Neural progenitor cell (in vitro differentiated cells): ENCODE results near the gene MRAP2. TPM values are rescaled to one million over a fixed set of nuclear protein-coding genes. Genes with fewer than 3 reads are reported as not detected.

Source experiments
- DNase-seq: peaks from one replicate; pipeline ENCODE4 v3.0.0-alpha.2; 2016; ENCODE audit warnings: low spot score
- H2AFZ ChIP-seq: fragments of 200-600 bp; sonication (generic); replicated peaks from 2 replicates; pipeline ENCODE4 v1.6.1; 2016; ENCODE audit warnings: antibody characterized with exemption
- H3F3A ChIP-seq: fragments of 200-600 bp; sonication (generic); 2 replicates; pipeline ENCODE4 v1.6.1; 2016; ENCODE audit warnings: antibody characterized with exemption, low read depth
- H3K27ac ChIP-seq: fragments of 200-600 bp; sonication (generic); 2 replicates; pipeline ENCODE4 v1.5.1; 2016; ENCODE audit warnings: mild to moderate bottlenecking
- H3K27me3 ChIP-seq: fragments of 200-600 bp; sonication (generic); 2 replicates; pipeline ENCODE4 v1.6.1; 2016; ENCODE audit warnings: mild to moderate bottlenecking, moderate library complexity
- H3K36me3 ChIP-seq: fragments of 200-600 bp; sonication (generic); 2 replicates; pipeline ENCODE4 v1.5.1; 2016
- H3K4me1 ChIP-seq: fragments of 200-600 bp; sonication (generic); 2 replicates; pipeline ENCODE4 v1.6.1; 2016; ENCODE audit warnings: mixed run types
- H3K4me2 ChIP-seq: fragments of 200-600 bp; sonication (generic); 2 replicates; pipeline ENCODE4 v1.6.1; 2016
- H3K4me3 ChIP-seq: fragments of 200-600 bp; sonication (generic); 2 replicates; pipeline ENCODE4 v1.5.1; 2016
- H3K79me2 ChIP-seq: fragments of 200-600 bp; sonication (generic); 2 replicates; pipeline ENCODE4 v1.6.1; 2016; ENCODE audit warnings: low read depth
- H3K9ac ChIP-seq: fragments of 200-600 bp; sonication (generic); 2 replicates; pipeline ENCODE4 v1.6.1; 2016
- H3K9me3 ChIP-seq: fragments of 200-600 bp; sonication (generic); 2 replicates; pipeline ENCODE4 v1.5.1; 2016; ENCODE audit warnings: low read depth
- H4K20me1 ChIP-seq: fragments of 200-600 bp; sonication (generic); 2 replicates; pipeline ENCODE4 v1.6.1; 2016; ENCODE audit warnings: low read depth
- H3K27ac Mint-ChIP-seq: 3 replicates; pipeline ENCODE4 v1.8.0; 2021; ENCODE audit warnings: mixed read lengths
- H3K27me3 Mint-ChIP-seq: 2 replicates; pipeline ENCODE4 v1.8.0; 2022; ENCODE audit warnings: low read depth, mild to moderate bottlenecking, inconsistent platforms, moderate library complexity, mixed read lengths; ENCODE audit not compliant: insufficient read depth
- H3K36me3 Mint-ChIP-seq: 3 replicates; pipeline ENCODE4 v1.8.0; 2021; ENCODE audit warnings: mixed read lengths
- H3K4me1 Mint-ChIP-seq: 3 replicates; pipeline ENCODE4 v1.8.0; 2021; ENCODE audit warnings: mixed read lengths
- H3K4me3 Mint-ChIP-seq: 3 replicates; pipeline ENCODE4 v1.8.0; 2021; ENCODE audit warnings: mild to moderate bottlenecking, moderate library complexity, mixed read lengths
- H3K9me3 Mint-ChIP-seq: 3 replicates; pipeline ENCODE4 v1.8.0; 2020; ENCODE audit warnings: mixed read lengths
- EZH2 ChIP-seq: fragments of 200-600 bp; sonication (generic); IDR thresholded peaks from 2 replicates; pipeline ENCODE4 v1.6.1; 2017; ENCODE audit warnings: antibody characterized with exemption, mild to moderate bottlenecking, moderate library complexity
- EZH2phosphoT487 ChIP-seq: fragments of 200-600 bp; sonication (generic); IDR thresholded peaks from 2 replicates; pipeline ENCODE4 v1.6.1; 2017; ENCODE audit warnings: antibody characterized with exemption
- total RNA-seq: library from RNA; depleted of rRNA; stranded (reverse); fragments of >200 nt; gene quantifications from 2 replicates; pipeline ENCODE4 v1.2.3, GENCODE V29; 2015; ENCODE audit warnings: low replicate concordance
- TF ChIP-seq, protein P1 (sequence below): fragments of 200-600 bp; sonication (generic); IDR thresholded peaks from 2 replicates; pipeline ENCODE4 v1.5.1; 2017; ENCODE audit warnings: antibody characterized with exemption, mild to moderate bottlenecking

Gene MRAP2
- total RNA-seq, 1 donor from 2014 or later = 0.75 TPM

DNA sequence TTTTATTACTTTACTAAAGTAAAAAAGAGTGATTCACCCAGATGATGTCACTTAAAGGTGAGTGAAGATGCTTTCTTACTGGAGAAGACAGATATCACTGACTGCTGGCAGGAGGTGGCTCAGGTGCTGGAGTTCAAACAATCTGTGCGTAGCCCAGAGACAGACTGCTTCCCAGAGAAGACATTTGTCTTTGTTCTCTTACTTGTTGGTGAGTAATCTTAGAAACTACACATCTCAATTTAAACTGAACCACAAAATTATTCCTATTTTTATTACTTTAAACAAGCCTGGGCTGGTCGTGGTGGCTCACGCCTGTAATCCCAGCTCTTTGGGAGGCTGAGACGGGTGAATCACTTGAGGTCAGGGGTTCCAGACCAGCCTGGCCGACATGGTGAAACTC, 101.7 kb downstream of the MRAP2 start:
- TF ChIP-seq, protein P1, sequence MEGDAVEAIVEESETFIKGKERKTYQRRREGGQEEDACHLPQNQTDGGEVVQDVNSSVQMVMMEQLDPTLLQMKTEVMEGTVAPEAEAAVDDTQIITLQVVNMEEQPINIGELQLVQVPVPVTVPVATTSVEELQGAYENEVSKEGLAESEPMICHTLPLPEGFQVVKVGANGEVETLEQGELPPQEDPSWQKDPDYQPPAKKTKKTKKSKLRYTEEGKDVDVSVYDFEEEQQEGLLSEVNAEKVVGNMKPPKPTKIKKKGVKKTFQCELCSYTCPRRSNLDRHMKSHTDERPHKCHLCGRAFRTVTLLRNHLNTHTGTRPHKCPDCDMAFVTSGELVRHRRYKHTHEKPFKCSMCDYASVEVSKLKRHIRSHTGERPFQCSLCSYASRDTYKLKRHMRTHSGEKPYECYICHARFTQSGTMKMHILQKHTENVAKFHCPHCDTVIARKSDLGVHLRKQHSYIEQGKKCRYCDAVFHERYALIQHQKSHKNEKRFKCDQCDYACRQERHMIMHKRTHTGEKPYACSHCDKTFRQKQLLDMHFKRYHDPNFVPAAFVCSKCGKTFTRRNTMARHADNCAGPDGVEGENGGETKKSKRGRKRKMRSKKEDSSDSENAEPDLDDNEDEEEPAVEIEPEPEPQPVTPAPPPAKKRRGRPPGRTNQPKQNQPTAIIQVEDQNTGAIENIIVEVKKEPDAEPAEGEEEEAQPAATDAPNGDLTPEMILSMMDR = no peak
- TF ChIP-seq EZH2 (no peak), EZH2phosphoT487 (no peak)

DNA sequence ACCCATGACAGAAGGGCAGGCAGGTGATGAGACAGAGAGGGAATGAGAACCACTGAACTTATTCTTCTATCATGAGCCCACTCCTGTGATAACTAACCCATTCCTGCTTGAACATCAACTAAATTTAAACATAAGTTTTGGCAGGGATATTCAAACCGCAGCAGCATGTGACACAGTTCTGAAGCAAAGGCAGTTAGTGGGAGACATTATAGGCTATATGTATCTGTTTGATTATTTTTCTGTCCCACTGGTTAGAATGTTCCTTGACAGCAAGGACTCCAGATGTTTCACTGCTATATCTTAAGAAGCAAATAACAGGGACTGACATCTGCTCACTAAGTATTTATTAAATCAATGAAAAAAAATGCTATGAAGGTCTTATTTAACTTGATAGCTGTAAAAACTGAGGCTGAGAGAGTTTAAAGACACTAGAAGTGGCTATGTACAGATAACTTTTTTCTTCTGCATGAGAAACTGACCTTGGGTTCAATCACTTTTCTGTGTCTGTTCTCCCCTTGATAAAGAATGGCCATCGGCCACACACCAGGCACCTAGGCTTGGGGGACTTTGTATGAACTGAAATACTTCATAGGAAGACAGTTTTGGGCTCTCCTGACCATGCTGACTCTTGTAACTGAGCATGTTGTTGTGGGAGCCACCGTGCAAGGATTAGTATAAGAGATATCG, 102.9 kb downstream of the MRAP2 start:
- DNase-seq = no peak
- no peaks in the 10 kb centered on the region for H3K9me3 ChIP-seq
- no peak overlapping the region for H3K27ac Mint-ChIP-seq
- no peaks in the 10 kb centered on the region for H4K20me1 ChIP-seq
- H3K36me3 Mint-ChIP-seq = peaks cover 37% of the 10 kb centered on the region
- H3K36me3 ChIP-seq = no peaks in the 10 kb centered on the region
- no peak overlapping the region for H2AFZ ChIP-seq
- H3K4me2 ChIP-seq = no peak overlapping the region
- H3K79me2 ChIP-seq = no peaks in the 10 kb centered on the region
- H3K4me3 Mint-ChIP-seq = no peak overlapping the region
- peaks cover 11% of the 10 kb centered on the region for H3K9me3 Mint-ChIP-seq
- no peaks in the 10 kb centered on the region for H3K27me3 ChIP-seq
- TF ChIP-seq, protein P1 = no peak
- TF ChIP-seq EZH2 (no peak), EZH2phosphoT487 (no peak)
- no peak overlapping the region for H3K9ac ChIP-seq
- H3K4me3 ChIP-seq = no peak overlapping the region
- no peaks in the 10 kb centered on the region for H3K4me1 Mint-ChIP-seq
- H3K27ac ChIP-seq = no peak overlapping the region
- no peaks in the 10 kb centered on the region for H3F3A ChIP-seq
- H3K27me3 Mint-ChIP-seq = peaks cover 3% of the 10 kb centered on the region
- H3K4me1 ChIP-seq = no peaks in the 10 kb centered on the region

More for the DNA sequence above, 101.7 kb downstream of the MRAP2 start:
- Mint-ChIP-seq H3K36me3 (peaks cover 31% of the 10 kb centered on the region), H3K27me3 (peaks cover 3% of the 10 kb centered on the region), H3K9me3 (peaks cover 13% of the 10 kb centered on the region), H3K27ac (no peak overlapping the region), H3K4me1 (no peaks in the 10 kb centered on the region), H3K4me3 (no peak overlapping the region)
- no peaks in the 10 kb centered on the region for H3K27me3 ChIP-seq
- no peak overlapping the region for H2AFZ ChIP-seq
- no peak overlapping the region for H3K4me3 ChIP-seq
- no peaks in the 10 kb centered on the region for H3K36me3 ChIP-seq
- no peaks in the 10 kb centered on the region for H3K79me2 ChIP-seq
- DNase-seq = no peak
- H3K9me3 ChIP-seq = no peaks in the 10 kb centered on the region
- no peaks in the 10 kb centered on the region for H3K4me1 ChIP-seq
- no peak overlapping the region for H3K27ac ChIP-seq
- H3K4me2 ChIP-seq = no peak overlapping the region
- H4K20me1 ChIP-seq = no peaks in the 10 kb centered on the region
- no peak overlapping the region for H3K9ac ChIP-seq
- no peaks in the 10 kb centered on the region for H3F3A ChIP-seq

DNA sequence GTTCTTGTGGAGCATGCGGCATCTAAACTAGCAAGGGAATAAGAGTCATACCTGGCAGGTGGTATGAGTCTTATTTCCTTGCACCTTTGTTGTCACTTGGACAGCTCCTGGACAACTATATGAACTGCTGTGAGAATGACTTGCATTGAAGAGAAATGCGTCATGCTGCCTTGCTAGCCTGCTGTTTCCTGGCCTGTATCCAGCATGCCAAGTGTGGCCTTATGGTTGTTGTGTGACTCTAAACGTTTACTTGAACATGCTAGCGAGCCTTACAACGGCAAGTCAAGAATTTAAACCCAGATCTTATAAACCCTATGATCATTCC, 103.4 kb downstream of the MRAP2 start:
- H3K36me3 Mint-ChIP-seq = peaks cover 34% of the 10 kb centered on the region
- Histone ChIP-seq H3K9me3 (no peaks in the 10 kb centered on the region), H3K4me2 (no peak overlapping the region), H3K4me1 (no peaks in the 10 kb centered on the region), H4K20me1 (no peaks in the 10 kb centered on the region), H3K27ac (no peak overlapping the region), H2AFZ (no peak overlapping the region), H3K27me3 (no peaks in the 10 kb centered on the region), H3K79me2 (no peaks in the 10 kb centered on the region), H3F3A (no peaks in the 10 kb centered on the region), H3K36me3 (no peaks in the 10 kb centered on the region), H3K9ac (no peak overlapping the region), H3K4me3 (no peak overlapping the region)
- H3K27ac Mint-ChIP-seq = no peak overlapping the region
- H3K27me3 Mint-ChIP-seq = peaks cover 3% of the 10 kb centered on the region
- peaks cover 11% of the 10 kb centered on the region for H3K9me3 Mint-ChIP-seq
- TF ChIP-seq, protein P1 = no peak
- TF ChIP-seq EZH2 (no peak), EZH2phosphoT487 (no peak)
- no peaks in the 10 kb centered on the region for H3K4me1 Mint-ChIP-seq
- no peak for DNase-seq
- H3K4me3 Mint-ChIP-seq = no peak overlapping the region
